CD4-positive, alpha-beta T cell (primary cell): Measurements from ENCODE around the gene RBM18. TPM values are rescaled to one million over a fixed set of nuclear protein-coding genes. Genes with fewer than 3 reads are reported as not detected.

Experiments used
- ATAC-seq: fragments of 200-7000 bp; cut with Tn5 transposase; one replicate; pipeline ENCODE4 v1.10.0; 2022; ENCODE audit warnings: mild to moderate bottlenecking; ENCODE audit not compliant: poor library complexity
- CTCF ChIA-PET: fragments of 350-600 bp; sonication (Branson Sonifier 250); formaldehyde crosslinking; loops from one replicate; lab custom pipeline; 2021; ENCODE audit warnings: antibody characterized with exemption, inconsistent platforms; lab: Charles Lee
- POLR2A ChIA-PET: fragments of 350-600 bp; sonication (Branson Sonifier 250); formaldehyde crosslinking; loops from one replicate; lab custom pipeline; 2021; ENCODE audit warnings: antibody characterized with exemption, inconsistent platforms; lab: Charles Lee
- DNase-seq, 14 experiments: peaks; one replicate each; pipeline ENCODE4 v3.0.0-alpha.2; 2013 to 2020; ENCODE audit warnings: mixed read lengths in 2 of 14
- H3K27ac ChIP-seq, 2 donors: one replicate each; pipeline versions ENCODE4 v1.5.1 to v1.7.0; 2013; ENCODE audit warnings: low read length in 2 of 2, low read depth in 1 of 2, mild to moderate bottlenecking in 1 of 2
- H3K27me3 ChIP-seq, 2 experiments: 1 replicate in 1 of 2; 2 replicates in 1 of 2; pipeline versions ENCODE4 v1.6.1 to v1.7.0; 2013; ENCODE audit warnings: low read length in 2 of 2, control low read depth in 1 of 2, mild to moderate bottlenecking in 1 of 2, moderate library complexity in 1 of 2; ENCODE audit not compliant: insufficient read depth in 2 of 2, control insufficient read depth in 1 of 2
- H3K36me3 ChIP-seq: one replicate; pipeline ENCODE4 v1.6.1; 2013; ENCODE audit warnings: low read length, control low read depth; ENCODE audit not compliant: insufficient read depth
- H3K4me1 ChIP-seq: one replicate; pipeline ENCODE4 v1.6.1; 2013; ENCODE audit warnings: low read length, control low read depth; ENCODE audit not compliant: insufficient read depth
- H3K4me3 ChIP-seq: one replicate; pipeline ENCODE4 v1.5.1; 2013; ENCODE audit warnings: mild to moderate bottlenecking, low read length, moderate library complexity
- H3K9me3 ChIP-seq, 2 experiments: 1 replicate in 1 of 2; 2 replicates in 1 of 2; pipeline versions ENCODE4 v1.6.1 to v1.7.0; 2013; ENCODE audit warnings: low read length in 2 of 2, mild to moderate bottlenecking in 2 of 2, control low read depth in 1 of 2, moderate library complexity in 1 of 2; ENCODE audit not compliant: control insufficient read depth in 1 of 2, insufficient read depth in 1 of 2
- H3K27ac Mint-ChIP-seq: one replicate; pipeline ENCODE4 v1.8.0; 2020; ENCODE audit warnings: mixed read lengths
- H3K27me3 Mint-ChIP-seq: one replicate; pipeline ENCODE4 v1.8.0; 2021; ENCODE audit warnings: mixed read lengths
- H3K36me3 Mint-ChIP-seq: one replicate; pipeline ENCODE4 v1.8.0; 2021; ENCODE audit warnings: low read depth, mixed read lengths
- H3K4me1 Mint-ChIP-seq: one replicate; pipeline ENCODE4 v1.8.0; 2021; ENCODE audit warnings: low read depth, mixed read lengths
- H3K4me3 Mint-ChIP-seq: one replicate; pipeline ENCODE4 v1.8.0; 2020; ENCODE audit warnings: mild to moderate bottlenecking, mixed read lengths
- H3K9me3 Mint-ChIP-seq: one replicate; pipeline ENCODE4 v1.8.0; 2020; ENCODE audit warnings: mixed read lengths
- intact Hi-C, 2 experiments: fragments of 100-400 bp; cut with DNase I in 1 of 2; cut with micrococcal nuclease in 1 of 2; formaldehyde crosslinking; loops; one replicate each; pipeline versions ENCODE4 v1.15.1 to v1.9.0; 2023 to 2025; cut with DNase I, micrococcal nuclease
- total RNA-seq, 174 experiments: library from RNA in 2 of 174; stranded (reverse) in 2 of 174; gene quantifications; one replicate each; pipeline ENCODE4 v1.2.3 and lab custom pipeline; 2021 to 2026
- TF ChIP-seq, protein P1 (sequence below): fragments of 200-600 bp; IDR thresholded peaks from one replicate; pipeline ENCODE4 v1.8.0; 2022; ENCODE audit warnings: antibody characterized with exemption, mild to moderate bottlenecking

Gene RBM18
- total RNA-seq, 2 experiments from 2014 or later, result 25.9 to 27.0 TPM

GRCh38 chr9:122297512-122297911, 32.9 kb upstream of the RBM18 start:
- Histone ChIP-seq H3K27ac (no peak overlapping the region), H3K4me3 (no peak overlapping the region), H3K27me3 (no peaks in the 10 kb centered on the region), H3K4me1 (no peaks in the 10 kb centered on the region), H3K36me3 (peaks cover 48% of the 10 kb centered on the region), H3K9me3 (no peaks in the 10 kb centered on the region)
- ATAC-seq, result no peak
- CTCF ChIA-PET, result no interaction called here
- H3K27ac Mint-ChIP-seq, result no peak overlapping the region
- TF ChIP-seq, protein P1, sequence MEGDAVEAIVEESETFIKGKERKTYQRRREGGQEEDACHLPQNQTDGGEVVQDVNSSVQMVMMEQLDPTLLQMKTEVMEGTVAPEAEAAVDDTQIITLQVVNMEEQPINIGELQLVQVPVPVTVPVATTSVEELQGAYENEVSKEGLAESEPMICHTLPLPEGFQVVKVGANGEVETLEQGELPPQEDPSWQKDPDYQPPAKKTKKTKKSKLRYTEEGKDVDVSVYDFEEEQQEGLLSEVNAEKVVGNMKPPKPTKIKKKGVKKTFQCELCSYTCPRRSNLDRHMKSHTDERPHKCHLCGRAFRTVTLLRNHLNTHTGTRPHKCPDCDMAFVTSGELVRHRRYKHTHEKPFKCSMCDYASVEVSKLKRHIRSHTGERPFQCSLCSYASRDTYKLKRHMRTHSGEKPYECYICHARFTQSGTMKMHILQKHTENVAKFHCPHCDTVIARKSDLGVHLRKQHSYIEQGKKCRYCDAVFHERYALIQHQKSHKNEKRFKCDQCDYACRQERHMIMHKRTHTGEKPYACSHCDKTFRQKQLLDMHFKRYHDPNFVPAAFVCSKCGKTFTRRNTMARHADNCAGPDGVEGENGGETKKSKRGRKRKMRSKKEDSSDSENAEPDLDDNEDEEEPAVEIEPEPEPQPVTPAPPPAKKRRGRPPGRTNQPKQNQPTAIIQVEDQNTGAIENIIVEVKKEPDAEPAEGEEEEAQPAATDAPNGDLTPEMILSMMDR, result no peak
- POLR2A ChIA-PET, result no interaction called here
- peaks cover 94% of the 10 kb centered on the region for H3K36me3 Mint-ChIP-seq
- H3K27me3 Mint-ChIP-seq, result no peaks in the 10 kb centered on the region
- no peaks in the 10 kb centered on the region for H3K9me3 Mint-ChIP-seq
- no peak overlapping the region for H3K4me3 Mint-ChIP-seq
- intact Hi-C loops, result no loop called here
- DNase-seq, result no peak
- H3K4me1 Mint-ChIP-seq, result peaks cover 4% of the 10 kb centered on the region

DNA sequence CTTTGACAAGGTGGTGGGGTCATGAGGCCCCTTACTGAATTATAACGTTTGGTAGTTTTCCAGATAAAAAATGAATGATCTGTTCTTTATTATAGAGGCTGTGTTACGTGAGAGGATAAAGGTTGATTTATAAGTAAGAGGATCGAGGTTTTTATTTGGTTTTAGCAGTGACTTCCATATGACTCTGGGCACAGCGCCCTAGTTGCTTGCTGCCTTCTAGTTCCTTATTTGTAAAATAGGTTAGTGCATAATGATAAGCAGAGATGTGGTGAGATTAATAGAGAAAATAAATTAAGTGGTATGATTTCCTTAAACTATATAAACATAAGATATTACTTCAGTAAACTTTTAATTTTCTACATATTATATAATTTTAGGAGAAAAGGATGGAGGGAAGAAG, 29.9 kb upstream of the RBM18 start:
- H3K4me1 Mint-ChIP-seq, result peaks cover 4% of the 10 kb centered on the region
- H3K36me3 ChIP-seq, result peaks cover 48% of the 10 kb centered on the region
- POLR2A ChIA-PET, result no interaction called here
- no peak overlapping the region for H3K27ac ChIP-seq
- DNase-seq, result no peak
- H3K36me3 Mint-ChIP-seq, result peaks cover 90% of the 10 kb centered on the region
- CTCF ChIA-PET, result no interaction called here
- TF ChIP-seq, protein P1, result no peak
- no peaks in the 10 kb centered on the region for H3K9me3 ChIP-seq
- H3K27me3 Mint-ChIP-seq, result no peaks in the 10 kb centered on the region
- H3K4me3 Mint-ChIP-seq, result no peak overlapping the region
- ATAC-seq, result no peak
- no peaks in the 10 kb centered on the region for H3K4me1 ChIP-seq
- intact Hi-C loops, result no loop called here
- no peaks in the 10 kb centered on the region for H3K9me3 Mint-ChIP-seq
- no peaks in the 10 kb centered on the region for H3K27me3 ChIP-seq
- no peak overlapping the region for H3K27ac Mint-ChIP-seq
- H3K4me3 ChIP-seq, result no peak overlapping the region

- H3K27ac ChIP-seq, result no peak overlapping the region
- intact Hi-C loops, result no loop called here
- Mint-ChIP-seq H3K36me3 (peaks cover 93% of the 10 kb centered on the region), H3K9me3 (no peaks in the 10 kb centered on the region), H3K4me3 (no peak overlapping the region), H3K27ac (no peak overlapping the region), H3K27me3 (no peaks in the 10 kb centered on the region), H3K4me1 (no peaks in the 10 kb centered on the region)
- DNase-seq (no peak), ATAC-seq (no peak)
- no peak overlapping the region for H3K4me3 ChIP-seq
- peaks cover 60% of the 10 kb centered on the region for H3K36me3 ChIP-seq
- TF ChIP-seq, protein P1, result no peak
- no peaks in the 10 kb centered on the region for H3K4me1 ChIP-seq
- H3K27me3 ChIP-seq, result no peaks in the 10 kb centered on the region
- ChIA-PET CTCF (no interaction called here), POLR2A (no interaction called here)
- H3K9me3 ChIP-seq, result no peaks in the 10 kb centered on the region
Measured at GRCh38 chr9:122291458-122291857, 26.8 kb upstream of the RBM18 start.
